ENCODE data around the gene AXIN2.

DNA sequence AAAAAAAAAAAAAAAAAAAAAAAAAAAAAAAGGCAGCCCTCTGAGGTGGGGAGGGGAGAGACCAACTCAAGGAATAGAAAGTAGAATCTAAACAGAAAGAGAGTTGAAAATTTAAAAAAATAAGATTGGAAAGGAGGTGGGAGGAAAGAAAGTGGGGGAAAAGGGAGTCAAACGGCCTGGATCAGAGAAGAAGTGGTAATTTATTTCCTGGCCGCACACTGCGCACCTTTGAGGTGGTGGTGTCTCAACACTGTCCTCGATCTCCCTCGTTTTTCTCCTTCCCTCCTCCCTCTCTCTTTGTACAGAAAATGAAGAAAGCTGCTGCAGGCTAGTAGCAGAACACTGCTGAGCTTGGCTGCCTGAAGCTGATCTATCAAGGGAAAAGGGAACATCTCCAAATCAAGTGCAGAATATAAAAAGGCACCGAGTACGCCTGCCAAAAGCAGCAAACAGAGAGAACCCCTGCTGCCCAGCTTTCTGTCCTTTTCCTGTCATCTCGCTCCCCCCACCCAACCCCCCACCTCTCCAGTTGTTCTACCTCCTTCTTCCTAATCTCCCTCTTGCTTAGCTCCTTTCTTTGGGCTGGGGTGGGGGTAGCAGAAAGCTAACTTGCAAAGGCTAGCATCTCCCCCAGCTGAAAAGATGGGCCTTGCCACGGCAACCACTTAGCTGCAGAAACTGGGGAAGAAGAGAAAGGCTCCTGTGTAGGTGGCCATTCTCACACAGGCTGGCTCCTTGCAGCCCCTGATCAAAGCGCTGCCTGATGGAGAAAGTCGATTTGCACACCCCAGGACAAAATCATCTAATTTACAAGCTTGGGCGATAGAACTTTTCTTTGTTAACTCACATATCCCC, 22.5 kb downstream of the AXIN2 start:
- TF ChIP-seq, protein P1, sequence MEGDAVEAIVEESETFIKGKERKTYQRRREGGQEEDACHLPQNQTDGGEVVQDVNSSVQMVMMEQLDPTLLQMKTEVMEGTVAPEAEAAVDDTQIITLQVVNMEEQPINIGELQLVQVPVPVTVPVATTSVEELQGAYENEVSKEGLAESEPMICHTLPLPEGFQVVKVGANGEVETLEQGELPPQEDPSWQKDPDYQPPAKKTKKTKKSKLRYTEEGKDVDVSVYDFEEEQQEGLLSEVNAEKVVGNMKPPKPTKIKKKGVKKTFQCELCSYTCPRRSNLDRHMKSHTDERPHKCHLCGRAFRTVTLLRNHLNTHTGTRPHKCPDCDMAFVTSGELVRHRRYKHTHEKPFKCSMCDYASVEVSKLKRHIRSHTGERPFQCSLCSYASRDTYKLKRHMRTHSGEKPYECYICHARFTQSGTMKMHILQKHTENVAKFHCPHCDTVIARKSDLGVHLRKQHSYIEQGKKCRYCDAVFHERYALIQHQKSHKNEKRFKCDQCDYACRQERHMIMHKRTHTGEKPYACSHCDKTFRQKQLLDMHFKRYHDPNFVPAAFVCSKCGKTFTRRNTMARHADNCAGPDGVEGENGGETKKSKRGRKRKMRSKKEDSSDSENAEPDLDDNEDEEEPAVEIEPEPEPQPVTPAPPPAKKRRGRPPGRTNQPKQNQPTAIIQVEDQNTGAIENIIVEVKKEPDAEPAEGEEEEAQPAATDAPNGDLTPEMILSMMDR (IDR thresholded peaks at IDR 0.05), result no peak
- TF ChIP-seq POLR2AphosphoS5 (IDR thresholded peaks at IDR 0.05), result no peak
- no peak for TF ChIP-seq POLR2A (IDR thresholded peaks at IDR 0.05; ENCODE audit: low read depth)

Data from esophagus muscularis mucosa (tissue), 3 donors.